Neural progenitor cell (in vitro differentiated cells): Measurements from ENCODE around the gene AZIN2. TPM values are rescaled to one million over a fixed set of nuclear protein-coding genes. Genes with fewer than 3 reads are reported as not detected.

Experiments used
- DNase-seq: peaks from one replicate; pipeline ENCODE4 v3.0.0-alpha.2; 2016; ENCODE audit warnings: low spot score
- H2AFZ ChIP-seq: fragments of 200-600 bp; sonication (generic); replicated peaks from 2 replicates; pipeline ENCODE4 v1.6.1; 2016; ENCODE audit warnings: antibody characterized with exemption
- H3F3A ChIP-seq: fragments of 200-600 bp; sonication (generic); 2 replicates; pipeline ENCODE4 v1.6.1; 2016; ENCODE audit warnings: antibody characterized with exemption, low read depth
- H3K27ac ChIP-seq: fragments of 200-600 bp; sonication (generic); 2 replicates; pipeline ENCODE4 v1.5.1; 2016; ENCODE audit warnings: mild to moderate bottlenecking
- H3K27me3 ChIP-seq: fragments of 200-600 bp; sonication (generic); 2 replicates; pipeline ENCODE4 v1.6.1; 2016; ENCODE audit warnings: mild to moderate bottlenecking, moderate library complexity
- H3K36me3 ChIP-seq: fragments of 200-600 bp; sonication (generic); 2 replicates; pipeline ENCODE4 v1.5.1; 2016
- H3K4me1 ChIP-seq: fragments of 200-600 bp; sonication (generic); 2 replicates; pipeline ENCODE4 v1.6.1; 2016; ENCODE audit warnings: mixed run types
- H3K4me2 ChIP-seq: fragments of 200-600 bp; sonication (generic); 2 replicates; pipeline ENCODE4 v1.6.1; 2016
- H3K4me3 ChIP-seq: fragments of 200-600 bp; sonication (generic); 2 replicates; pipeline ENCODE4 v1.5.1; 2016
- H3K79me2 ChIP-seq: fragments of 200-600 bp; sonication (generic); 2 replicates; pipeline ENCODE4 v1.6.1; 2016; ENCODE audit warnings: low read depth
- H3K9ac ChIP-seq: fragments of 200-600 bp; sonication (generic); 2 replicates; pipeline ENCODE4 v1.6.1; 2016
- H3K9me3 ChIP-seq: fragments of 200-600 bp; sonication (generic); 2 replicates; pipeline ENCODE4 v1.5.1; 2016; ENCODE audit warnings: low read depth
- H4K20me1 ChIP-seq: fragments of 200-600 bp; sonication (generic); 2 replicates; pipeline ENCODE4 v1.6.1; 2016; ENCODE audit warnings: low read depth
- H3K27ac Mint-ChIP-seq: 3 replicates; pipeline ENCODE4 v1.8.0; 2021; ENCODE audit warnings: mixed read lengths
- H3K27me3 Mint-ChIP-seq: 2 replicates; pipeline ENCODE4 v1.8.0; 2022; ENCODE audit warnings: low read depth, mild to moderate bottlenecking, inconsistent platforms, moderate library complexity, mixed read lengths; ENCODE audit not compliant: insufficient read depth
- H3K36me3 Mint-ChIP-seq: 3 replicates; pipeline ENCODE4 v1.8.0; 2021; ENCODE audit warnings: mixed read lengths
- H3K4me1 Mint-ChIP-seq: 3 replicates; pipeline ENCODE4 v1.8.0; 2021; ENCODE audit warnings: mixed read lengths
- H3K4me3 Mint-ChIP-seq: 3 replicates; pipeline ENCODE4 v1.8.0; 2021; ENCODE audit warnings: mild to moderate bottlenecking, moderate library complexity, mixed read lengths
- H3K9me3 Mint-ChIP-seq: 3 replicates; pipeline ENCODE4 v1.8.0; 2020; ENCODE audit warnings: mixed read lengths
- CTCF ChIP-seq: fragments of 200-600 bp; sonication (generic); IDR thresholded peaks from 2 replicates; pipeline ENCODE4 v1.5.1; 2017; ENCODE audit warnings: antibody characterized with exemption, mild to moderate bottlenecking
- EZH2 ChIP-seq: fragments of 200-600 bp; sonication (generic); IDR thresholded peaks from 2 replicates; pipeline ENCODE4 v1.6.1; 2017; ENCODE audit warnings: antibody characterized with exemption, mild to moderate bottlenecking, moderate library complexity
- EZH2phosphoT487 ChIP-seq: fragments of 200-600 bp; sonication (generic); IDR thresholded peaks from 2 replicates; pipeline ENCODE4 v1.6.1; 2017; ENCODE audit warnings: antibody characterized with exemption
- total RNA-seq: library from RNA; depleted of rRNA; stranded (reverse); fragments of >200 nt; gene quantifications from 2 replicates; pipeline ENCODE4 v1.2.3, GENCODE V29; 2015; ENCODE audit warnings: low replicate concordance

The AZIN2 gene
- total RNA-seq, 1 donor from 2014 or later = 1.3 TPM

GRCh38 chr1:33041026-33041425, 39.9 kb upstream of the AZIN2 start:
- no peak overlapping the region for H3K9ac ChIP-seq
- no peak overlapping the region for H3K4me3 ChIP-seq
- Mint-ChIP-seq H3K4me3 (no peak overlapping the region), H3K27ac (no peak overlapping the region), H3K4me1 (peaks cover 20% of the 10 kb centered on the region), H3K27me3 (peaks cover 10% of the 10 kb centered on the region), H3K9me3 (peaks cover under 1% of the 10 kb centered on the region), H3K36me3 (peaks cover under 1% of the 10 kb centered on the region)
- no peak overlapping the region for H3K27ac ChIP-seq
- no peak for TF ChIP-seq EZH2
- no peak for TF ChIP-seq CTCF
- no peak for TF ChIP-seq EZH2phosphoT487
- H3F3A ChIP-seq = no peaks in the 10 kb centered on the region
- no peak overlapping the region for H3K4me2 ChIP-seq
- H3K79me2 ChIP-seq = peaks cover 6% of the 10 kb centered on the region
- peaks cover 7% of the 10 kb centered on the region for H3K27me3 ChIP-seq
- no peaks in the 10 kb centered on the region for H4K20me1 ChIP-seq
- no peaks in the 10 kb centered on the region for H3K36me3 ChIP-seq
- H2AFZ ChIP-seq = no peak overlapping the region
- H3K4me1 ChIP-seq = no peaks in the 10 kb centered on the region
- no peaks in the 10 kb centered on the region for H3K9me3 ChIP-seq
- no peak for DNase-seq

- H3K4me2 ChIP-seq = no peak overlapping the region
- H3K27ac ChIP-seq = no peak overlapping the region
- DNase-seq = no peak
- no peaks in the 10 kb centered on the region for H3F3A ChIP-seq
- Mint-ChIP-seq H3K4me3 (no peak overlapping the region), H3K4me1 (peaks cover 15% of the 10 kb centered on the region), H3K27me3 (peaks cover 11% of the 10 kb centered on the region), H3K9me3 (peaks cover 2% of the 10 kb centered on the region), H3K36me3 (peaks cover 2% of the 10 kb centered on the region), H3K27ac (no peak overlapping the region)
- H3K27me3 ChIP-seq = no peaks in the 10 kb centered on the region
- H3K4me1 ChIP-seq = no peaks in the 10 kb centered on the region
- H2AFZ ChIP-seq = no peak overlapping the region
- no peaks in the 10 kb centered on the region for H3K36me3 ChIP-seq
- no peaks in the 10 kb centered on the region for H4K20me1 ChIP-seq
- H3K9me3 ChIP-seq = no peaks in the 10 kb centered on the region
- no peak overlapping the region for H3K9ac ChIP-seq
- H3K4me3 ChIP-seq = no peak overlapping the region
- H3K79me2 ChIP-seq = no peaks in the 10 kb centered on the region
- TF ChIP-seq EZH2phosphoT487 = no peak
- TF ChIP-seq CTCF = no peak
- no peak for TF ChIP-seq EZH2
These were observed 38.1 kb upstream of the AZIN2 start for GRCh38 chr1:33042831-33043230.

GRCh38 chr1:33043267-33044092, 37.5 kb upstream of the AZIN2 start:
- Histone ChIP-seq H3K9me3 (no peaks in the 10 kb centered on the region), H3K4me3 (no peak overlapping the region), H4K20me1 (no peaks in the 10 kb centered on the region), H3K4me2 (no peak overlapping the region), H3K9ac (no peak overlapping the region), H3K4me1 (no peaks in the 10 kb centered on the region), H3K36me3 (no peaks in the 10 kb centered on the region), H3K79me2 (no peaks in the 10 kb centered on the region), H3K27me3 (no peaks in the 10 kb centered on the region), H3K27ac (no peak overlapping the region), H3F3A (no peaks in the 10 kb centered on the region), H2AFZ (no peak overlapping the region)
- H3K9me3 Mint-ChIP-seq = peaks cover 2% of the 10 kb centered on the region
- DNase-seq = no peak
- H3K27me3 Mint-ChIP-seq = peaks cover 11% of the 10 kb centered on the region
- H3K4me1 Mint-ChIP-seq = peaks cover 15% of the 10 kb centered on the region
- H3K4me3 Mint-ChIP-seq = no peak overlapping the region
- peaks cover 2% of the 10 kb centered on the region for H3K36me3 Mint-ChIP-seq
- H3K27ac Mint-ChIP-seq = no peak overlapping the region
- TF ChIP-seq EZH2phosphoT487 (no peak), CTCF (no peak), EZH2 (no peak)
